ENCODE data around the gene CRY1. TPM values are rescaled to one million over a fixed set of nuclear protein-coding genes. Genes with fewer than 3 reads are reported as not detected.
"Not testable (repeated sequence)": the region's sequence is repeated elsewhere in the genome, so short reads cannot be mapped to it uniquely, and the experiment has no call there.

Gene CRY1
- total RNA-seq, 1 experiment from 2014 or later, result 43.8 TPM

DNA sequence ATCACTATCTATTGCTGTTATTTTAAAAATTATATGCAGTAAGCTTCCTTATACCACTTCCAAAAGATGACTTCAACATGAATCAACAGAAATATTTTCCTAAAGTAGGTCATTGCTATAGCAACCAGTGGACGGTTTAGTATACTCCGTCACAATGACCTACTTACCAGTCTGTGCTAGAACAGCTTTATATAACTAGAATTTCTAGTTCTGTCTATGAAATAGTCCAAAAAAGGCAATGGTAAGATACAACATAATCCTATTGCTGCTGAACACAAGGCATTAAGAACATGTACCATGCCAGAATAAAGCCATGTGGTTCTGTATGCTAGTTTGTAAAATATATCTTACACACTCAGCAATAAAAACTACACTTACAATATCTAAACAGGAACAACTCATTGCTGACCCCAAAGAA, 65.7 kb downstream of the CRY1 start:
- intact Hi-C loops (cut with micrococcal nuclease; ENCODE audit: unreplicated experiment), result no loop called here
- POLR2A ChIA-PET, result interaction anchor here (1.0 kb wide), 1 partner anchor 29 kb away, joined by 4 read pairs; no protein-coding TSS in a partner anchor
- peak; percentile 5 for DNase-seq (ENCODE audit: low read depth, low spot score)
- Histone ChIP-seq H3K27me3 (ENCODE audit: control insufficient read depth, insufficient read depth, low read length) (no peaks in the 10 kb centered on the region), H3K27ac (ENCODE audit: low read length) (no peak overlapping the region), H3K4me3 (ENCODE audit: low read depth in 2 of 2, low read length in 2 of 2) (no peak overlapping the region), H3K36me3 (ENCODE audit: control insufficient read depth, insufficient read depth, low read length) (no peaks in the 10 kb centered on the region; the same call in 1 of the 2 replicates), H3K9me3 (ENCODE audit: control insufficient read depth, insufficient read depth, low read depth, low read length) (no peaks in the 10 kb centered on the region), H3K4me1 (ENCODE audit: control insufficient read depth, insufficient read depth, low read length) (peaks cover 10% of the 10 kb centered on the region)
- CTCF ChIA-PET, result no interaction called here
- peak; percentile 77; the same call in 1 of the 2 replicates for ATAC-seq
- TF ChIP-seq SIN3A (IDR thresholded peaks at IDR 0.05; ENCODE audit: borderline replicate concordance, insufficient read depth, low read depth, low read length), result no peak
- TF ChIP-seq, protein P1, sequence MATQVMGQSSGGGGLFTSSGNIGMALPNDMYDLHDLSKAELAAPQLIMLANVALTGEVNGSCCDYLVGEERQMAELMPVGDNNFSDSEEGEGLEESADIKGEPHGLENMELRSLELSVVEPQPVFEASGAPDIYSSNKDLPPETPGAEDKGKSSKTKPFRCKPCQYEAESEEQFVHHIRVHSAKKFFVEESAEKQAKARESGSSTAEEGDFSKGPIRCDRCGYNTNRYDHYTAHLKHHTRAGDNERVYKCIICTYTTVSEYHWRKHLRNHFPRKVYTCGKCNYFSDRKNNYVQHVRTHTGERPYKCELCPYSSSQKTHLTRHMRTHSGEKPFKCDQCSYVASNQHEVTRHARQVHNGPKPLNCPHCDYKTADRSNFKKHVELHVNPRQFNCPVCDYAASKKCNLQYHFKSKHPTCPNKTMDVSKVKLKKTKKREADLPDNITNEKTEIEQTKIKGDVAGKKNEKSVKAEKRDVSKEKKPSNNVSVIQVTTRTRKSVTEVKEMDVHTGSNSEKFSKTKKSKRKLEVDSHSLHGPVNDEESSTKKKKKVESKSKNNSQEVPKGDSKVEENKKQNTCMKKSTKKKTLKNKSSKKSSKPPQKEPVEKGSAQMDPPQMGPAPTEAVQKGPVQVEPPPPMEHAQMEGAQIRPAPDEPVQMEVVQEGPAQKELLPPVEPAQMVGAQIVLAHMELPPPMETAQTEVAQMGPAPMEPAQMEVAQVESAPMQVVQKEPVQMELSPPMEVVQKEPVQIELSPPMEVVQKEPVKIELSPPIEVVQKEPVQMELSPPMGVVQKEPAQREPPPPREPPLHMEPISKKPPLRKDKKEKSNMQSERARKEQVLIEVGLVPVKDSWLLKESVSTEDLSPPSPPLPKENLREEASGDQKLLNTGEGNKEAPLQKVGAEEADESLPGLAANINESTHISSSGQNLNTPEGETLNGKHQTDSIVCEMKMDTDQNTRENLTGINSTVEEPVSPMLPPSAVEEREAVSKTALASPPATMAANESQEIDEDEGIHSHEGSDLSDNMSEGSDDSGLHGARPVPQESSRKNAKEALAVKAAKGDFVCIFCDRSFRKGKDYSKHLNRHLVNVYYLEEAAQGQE (IDR thresholded peaks at IDR 0.05; ENCODE audit: insufficient read depth in 1 of 2, low read depth in 2 of 2, low read length in 1 of 2), result no peak
- TF ChIP-seq TCF7L2 (IDR thresholded peaks at IDR 0.05; ENCODE audit: low read depth, low read length), result no peak
- no peak for TF ChIP-seq POLR2AphosphoS5 (IDR thresholded peaks at IDR 0.05; ENCODE audit: low read depth, low read length)
- TF ChIP-seq CTCF (IDR thresholded peaks at IDR 0.05), result no peak
- BruUV-seq (replicated peaks), result no TSS peak
- in situ Hi-C loops (cut with HindIII; ENCODE audit: low pct_unique_long_range_greater_than_20kb, low sequenced_read_pairs), result no loop called here

- Histone ChIP-seq H3K4me3 (ENCODE audit: low read depth in 2 of 2, low read length in 2 of 2) (no peak overlapping the region), H3K27me3 (ENCODE audit: control insufficient read depth, insufficient read depth, low read length) (no peaks in the 10 kb centered on the region), H3K9me3 (ENCODE audit: control insufficient read depth, insufficient read depth, low read depth, low read length) (no peaks in the 10 kb centered on the region), H3K36me3 (ENCODE audit: control insufficient read depth, insufficient read depth, low read length) (no peaks in the 10 kb centered on the region; the same call in 1 of the 2 replicates), H3K27ac (ENCODE audit: low read length) (no peak overlapping the region), H3K4me1 (ENCODE audit: control insufficient read depth, insufficient read depth, low read length) (peaks cover 10% of the 10 kb centered on the region)
- ATAC-seq (no peak), DNase-seq (ENCODE audit: low read depth, low spot score) (no peak)
- no TSS peak for BruUV-seq (replicated peaks)
- CTCF ChIA-PET, result no interaction called here
- in situ Hi-C loops (cut with HindIII; ENCODE audit: low pct_unique_long_range_greater_than_20kb, low sequenced_read_pairs), result no loop called here
- intact Hi-C loops (cut with micrococcal nuclease; ENCODE audit: unreplicated experiment), result no loop called here
- POLR2A ChIA-PET, result interaction anchor here (1.0 kb wide), 1 partner anchor 29 kb away, joined by 4 read pairs; no protein-coding TSS in a partner anchor
- TF ChIP-seq TCF7L2 (IDR thresholded peaks at IDR 0.05; ENCODE audit: low read depth, low read length) (no peak), SIN3A (IDR thresholded peaks at IDR 0.05; ENCODE audit: borderline replicate concordance, insufficient read depth, low read depth, low read length) (no peak), POLR2AphosphoS5 (IDR thresholded peaks at IDR 0.05; ENCODE audit: low read depth, low read length) (no peak), CTCF (IDR thresholded peaks at IDR 0.05) (no peak)
- TF ChIP-seq, protein P1 (IDR thresholded peaks at IDR 0.05; ENCODE audit: insufficient read depth in 1 of 2, low read depth in 2 of 2, low read length in 1 of 2), result no peak
Observed at GRCh38 chr12:107026806-107027635, 66.3 kb downstream of the CRY1 start.

DNA sequence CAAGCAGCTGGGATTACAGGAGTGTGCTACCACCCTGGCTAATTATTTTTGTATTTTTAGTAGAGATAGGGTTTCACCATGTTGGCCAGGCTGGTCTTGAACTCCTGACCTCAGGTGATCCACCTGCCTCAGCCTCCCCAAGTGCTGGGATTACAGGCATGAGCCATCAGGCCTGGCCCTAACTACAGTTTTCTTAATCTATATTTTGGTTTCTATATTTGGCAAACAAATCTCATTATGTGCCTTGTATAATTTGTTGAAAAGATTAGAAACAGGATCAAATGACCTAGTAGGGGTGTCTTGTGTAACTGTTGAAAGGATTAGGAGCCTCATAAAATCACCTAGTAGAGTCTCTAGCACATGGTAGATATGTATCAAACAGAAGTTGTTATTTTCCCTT, 67.0 kb downstream of the CRY1 start:
- H3K4me3 ChIP-seq (ENCODE audit: low read depth in 2 of 2, low read length in 2 of 2); H3K4me1 ChIP-seq (ENCODE audit: control insufficient read depth, insufficient read depth, low read length); POLR2A ChIA-PET; DNase-seq (ENCODE audit: low read depth, low spot score); BruUV-seq (replicated peaks); CTCF ChIA-PET; intact Hi-C loops (cut with micrococcal nuclease; ENCODE audit: unreplicated experiment); H3K9me3 ChIP-seq (ENCODE audit: control insufficient read depth, insufficient read depth, low read depth, low read length); H3K27me3 ChIP-seq (ENCODE audit: control insufficient read depth, insufficient read depth, low read length); H3K27ac ChIP-seq (ENCODE audit: low read length); H3K36me3 ChIP-seq (ENCODE audit: control insufficient read depth, insufficient read depth, low read length); in situ Hi-C loops (cut with HindIII; ENCODE audit: low pct_unique_long_range_greater_than_20kb, low sequenced_read_pairs); ATAC-seq: not testable (repeated sequence)
